ENCODE measurements around the gene EFR3B. TPM values are rescaled to one million over a fixed set of nuclear protein-coding genes. Genes with fewer than 3 reads are reported as not detected.
"Not testable (repeated sequence)": the region's sequence is repeated elsewhere in the genome, so short reads cannot be mapped to it uniquely, and the experiment has no call there.

EFR3B gene
- total and polyA plus RNA-seq, 5 donors from 2014 or later, result 0.05 to 0.15 (median 0.08) TPM; not detected in 1

DNA sequence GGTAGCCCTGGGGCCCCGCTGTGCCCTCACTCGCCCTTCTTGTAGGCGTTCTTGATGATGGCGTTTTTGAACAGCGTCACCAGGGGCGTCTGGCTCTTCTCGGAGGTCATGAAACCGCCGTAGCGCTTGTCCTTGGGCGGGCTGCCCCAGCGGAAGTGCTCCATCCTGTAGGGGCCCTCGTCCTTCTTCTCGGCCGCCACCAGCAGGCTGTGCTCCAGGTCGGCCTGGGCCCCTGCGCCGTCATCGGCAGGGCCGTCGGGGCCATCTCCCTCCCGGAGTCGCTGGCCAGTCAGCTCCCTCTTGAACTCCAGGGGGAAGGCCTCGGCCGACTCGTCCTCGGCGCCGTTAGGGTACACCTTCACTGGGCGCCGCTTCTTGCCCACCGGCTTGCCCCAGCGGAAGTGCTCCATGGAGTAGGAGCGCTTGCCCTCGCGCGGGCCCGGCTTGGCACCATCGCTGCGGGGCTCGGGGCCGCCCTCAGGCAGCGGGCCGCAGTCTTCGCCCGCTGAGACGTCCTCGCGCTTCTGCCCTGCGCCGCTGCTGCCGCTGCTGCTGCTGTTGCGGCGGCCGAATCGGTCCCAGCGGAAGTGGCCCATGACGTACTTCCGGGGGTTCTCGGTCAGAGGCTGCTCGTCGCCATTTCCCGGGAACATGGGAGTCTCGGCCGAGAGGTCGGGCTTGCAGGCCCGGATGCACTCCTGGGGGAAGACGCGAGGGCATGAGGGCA, 119.3 kb downstream of the EFR3B start:
- Mint-ChIP-seq H3K9me3 (peaks cover 0 to 2% (median 0%) of the 10 kb centered on the region in 7 donors), H3K27ac (peak overlapping the region in 1 of 3 donors; percentile 68), H3K27me3 (peaks cover 30% of the 10 kb centered on the region), H3K36me3 (no peaks in the 10 kb centered on the region), H3K4me1 (peaks cover 6 to 42% (median 14%) of the 10 kb centered on the region in 4 donors), H3K4me3 (peak overlapping the region; percentile 47 to 85 (median 70))
- Histone ChIP-seq H3K4me1 (ENCODE audit: control insufficient read depth, insufficient read depth, low read length, poor library complexity, severe bottlenecking) (peaks cover 12% of the 10 kb centered on the region), H3K27ac (ENCODE audit: insufficient read depth, low read length, poor library complexity, severe bottlenecking) (peak overlapping the region; percentile 65), H3K27me3 (ENCODE audit: control insufficient read depth, insufficient read depth, low read length) (peaks cover 10% of the 10 kb centered on the region), H3K9me3 (ENCODE audit: control insufficient read depth in 2 of 2, low read length in 2 of 2) (no peaks in the 10 kb centered on the region), H3K36me3 (ENCODE audit: control insufficient read depth, insufficient read depth, low read length) (no peaks in the 10 kb centered on the region), H3K4me3 (ENCODE audit: low read depth, low read length) (peak overlapping the region; percentile 51)
- DNase-seq (peak; percentile 42 to 78 (median 43)), ATAC-seq (ENCODE audit: low read depth in 2 of 2) (peak; percentile 54 to 59)

DNA sequence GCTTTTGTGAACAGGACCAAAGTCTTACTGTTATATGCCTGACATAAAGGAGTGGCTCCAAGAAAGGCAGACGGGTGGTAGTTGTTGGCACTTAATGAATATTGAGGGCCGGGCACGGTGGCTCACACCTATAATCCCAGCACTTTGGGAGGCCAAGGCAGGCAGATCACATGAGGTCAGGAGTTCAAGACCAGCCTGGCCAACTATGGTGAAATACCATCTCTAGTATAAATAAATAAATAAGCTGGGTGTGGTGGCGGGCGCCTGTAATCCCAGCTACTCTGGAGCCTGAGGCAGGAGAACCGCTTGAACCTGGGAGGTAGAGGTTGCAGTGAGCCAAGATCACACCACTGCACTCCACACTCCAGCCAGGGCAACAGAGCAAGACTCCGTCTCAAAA, 120.2 kb downstream of the EFR3B start:
- not testable (repeated sequence) for H3K36me3 Mint-ChIP-seq; H3K4me3 ChIP-seq (ENCODE audit: low read depth, low read length); H3K27ac ChIP-seq (ENCODE audit: insufficient read depth, low read length, poor library complexity, severe bottlenecking); H3K9me3 Mint-ChIP-seq; H3K36me3 ChIP-seq (ENCODE audit: control insufficient read depth, insufficient read depth, low read length); ATAC-seq (ENCODE audit: low read depth in 2 of 2); DNase-seq; H3K9me3 ChIP-seq (ENCODE audit: control insufficient read depth in 2 of 2, low read length in 2 of 2)
- Mint-ChIP-seq H3K27me3 (peaks cover 36% of the 10 kb centered on the region), H3K4me1 (peaks cover 6 to 48% (median 15%) of the 10 kb centered on the region in 4 donors), H3K27ac (peak overlapping the region in 2 of 3 donors; percentile 56 to 89), H3K4me3 (peak overlapping the region in 3 of 4 donors; percentile 46 to 85 (median 52))
- Histone ChIP-seq H3K27me3 (ENCODE audit: control insufficient read depth, insufficient read depth, low read length) (peaks cover 16% of the 10 kb centered on the region), H3K4me1 (ENCODE audit: control insufficient read depth, insufficient read depth, low read length, poor library complexity, severe bottlenecking) (peaks cover 12% of the 10 kb centered on the region)

DNA sequence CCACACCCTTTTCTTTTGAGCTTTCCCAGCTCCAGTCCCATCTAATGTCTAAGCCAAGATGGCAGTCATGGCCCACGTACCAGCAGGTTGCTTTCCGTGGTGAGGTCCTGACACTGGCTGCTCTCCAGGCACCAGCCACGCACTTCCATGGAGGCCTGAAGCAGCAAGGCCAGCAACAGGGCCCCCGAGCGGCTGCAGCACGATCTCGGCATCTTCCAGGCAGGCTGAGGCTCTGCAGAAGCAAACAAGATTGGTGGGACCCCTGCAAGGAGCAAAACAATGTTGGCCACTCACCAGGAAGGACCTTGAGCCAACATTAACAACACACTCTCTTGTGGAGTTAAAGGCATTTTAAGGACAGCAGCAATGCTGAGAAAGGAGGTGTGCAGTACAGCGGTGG, 122.7 kb downstream of the EFR3B start:
- H3K4me1 ChIP-seq (ENCODE audit: control insufficient read depth, insufficient read depth, low read length, poor library complexity, severe bottlenecking), result peaks cover 28% of the 10 kb centered on the region
- no peaks in the 10 kb centered on the region for H3K9me3 ChIP-seq (ENCODE audit: control insufficient read depth in 2 of 2, low read length in 2 of 2)
- DNase-seq (no peak), ATAC-seq (ENCODE audit: low read depth in 2 of 2) (no peak)
- no peaks in the 10 kb centered on the region for H3K36me3 Mint-ChIP-seq
- H3K27ac ChIP-seq (ENCODE audit: insufficient read depth, low read length, poor library complexity, severe bottlenecking), result no peak overlapping the region
- peaks cover 54% of the 10 kb centered on the region for H3K27me3 Mint-ChIP-seq
- H3K4me3 Mint-ChIP-seq, result peak overlapping the region in 2 of 4 donors; percentile 8 to 38
- H3K4me3 ChIP-seq (ENCODE audit: low read depth, low read length), result no peak overlapping the region
- no peak overlapping the region for H3K27ac Mint-ChIP-seq
- peaks cover 6 to 45% (median 17%) of the 10 kb centered on the region in 4 donors for H3K4me1 Mint-ChIP-seq
- peaks cover 28% of the 10 kb centered on the region for H3K27me3 ChIP-seq (ENCODE audit: control insufficient read depth, insufficient read depth, low read length)
- H3K9me3 Mint-ChIP-seq, result peaks cover 0 to 2% (median 0%) of the 10 kb centered on the region in 7 donors
- no peaks in the 10 kb centered on the region for H3K36me3 ChIP-seq (ENCODE audit: control insufficient read depth, insufficient read depth, low read length)

DNA sequence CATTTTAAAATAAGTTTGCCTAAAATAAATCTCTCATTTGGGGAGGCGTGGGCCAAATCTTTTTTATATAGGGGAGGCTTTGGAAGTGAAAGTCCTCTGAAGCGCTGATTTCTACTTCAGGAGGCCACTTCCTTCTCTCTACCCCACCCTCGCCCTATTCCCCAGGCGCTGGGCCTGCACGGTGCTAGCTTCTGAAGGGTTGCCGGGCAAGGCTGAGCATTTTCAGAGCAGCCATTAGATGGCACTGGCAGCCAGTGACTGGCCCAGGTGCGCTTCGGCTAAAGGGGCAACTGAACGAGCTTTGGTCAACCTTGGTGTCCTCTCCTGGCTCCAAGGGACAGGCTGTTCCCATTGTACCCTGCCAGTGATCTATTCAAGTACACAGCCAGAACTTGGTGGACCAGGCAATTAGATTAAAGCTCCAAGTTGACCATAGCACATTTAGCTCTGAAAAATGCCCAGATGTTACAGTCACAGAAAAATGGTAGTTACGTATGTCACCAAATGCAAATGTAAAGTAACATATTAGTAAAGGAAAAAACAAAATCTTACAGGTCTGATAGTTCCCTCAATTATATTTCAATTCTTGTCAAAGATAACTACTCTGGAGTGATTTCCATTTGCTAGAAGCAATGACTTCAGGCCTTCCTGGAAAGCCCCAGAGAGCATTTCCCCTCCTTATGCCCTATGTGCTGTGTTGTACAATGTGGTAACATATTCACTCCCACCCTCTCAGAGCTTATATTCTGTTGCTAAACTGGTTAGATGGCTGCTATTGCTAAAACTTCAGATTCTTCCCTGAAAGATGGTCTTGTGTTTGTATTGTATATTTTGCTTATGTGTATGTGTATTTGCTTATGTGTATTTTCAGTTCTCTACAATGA, 124.4 kb downstream of the EFR3B start:
- peaks cover 68% of the 10 kb centered on the region for H3K27me3 Mint-ChIP-seq
- peaks cover 32% of the 10 kb centered on the region for H3K27me3 ChIP-seq (ENCODE audit: control insufficient read depth, insufficient read depth, low read length)
- DNase-seq (peak in 2 of 3 donors; percentile 30 to 77), ATAC-seq (ENCODE audit: low read depth in 2 of 2) (peak; percentile 71 to 75)
- H3K4me3 ChIP-seq (ENCODE audit: low read depth, low read length), result no peak overlapping the region
- H3K27ac Mint-ChIP-seq, result peak overlapping the region in 1 of 3 donors; percentile 66
- peaks cover 6 to 34% (median 16%) of the 10 kb centered on the region in 4 donors for H3K4me1 Mint-ChIP-seq
- no peaks in the 10 kb centered on the region for H3K9me3 ChIP-seq (ENCODE audit: control insufficient read depth in 2 of 2, low read length in 2 of 2)
- H3K9me3 Mint-ChIP-seq, result peaks cover 0 to 2% (median 0%) of the 10 kb centered on the region in 7 donors
- H3K4me3 Mint-ChIP-seq, result peak overlapping the region in 1 of 4 donors; percentile 29
- H3K4me1 ChIP-seq (ENCODE audit: control insufficient read depth, insufficient read depth, low read length, poor library complexity, severe bottlenecking), result peaks cover 20% of the 10 kb centered on the region
- H3K27ac ChIP-seq (ENCODE audit: insufficient read depth, low read length, poor library complexity, severe bottlenecking), result no peak overlapping the region
- H3K36me3 ChIP-seq (ENCODE audit: control insufficient read depth, insufficient read depth, low read length), result no peaks in the 10 kb centered on the region
- no peaks in the 10 kb centered on the region for H3K36me3 Mint-ChIP-seq

DNA sequence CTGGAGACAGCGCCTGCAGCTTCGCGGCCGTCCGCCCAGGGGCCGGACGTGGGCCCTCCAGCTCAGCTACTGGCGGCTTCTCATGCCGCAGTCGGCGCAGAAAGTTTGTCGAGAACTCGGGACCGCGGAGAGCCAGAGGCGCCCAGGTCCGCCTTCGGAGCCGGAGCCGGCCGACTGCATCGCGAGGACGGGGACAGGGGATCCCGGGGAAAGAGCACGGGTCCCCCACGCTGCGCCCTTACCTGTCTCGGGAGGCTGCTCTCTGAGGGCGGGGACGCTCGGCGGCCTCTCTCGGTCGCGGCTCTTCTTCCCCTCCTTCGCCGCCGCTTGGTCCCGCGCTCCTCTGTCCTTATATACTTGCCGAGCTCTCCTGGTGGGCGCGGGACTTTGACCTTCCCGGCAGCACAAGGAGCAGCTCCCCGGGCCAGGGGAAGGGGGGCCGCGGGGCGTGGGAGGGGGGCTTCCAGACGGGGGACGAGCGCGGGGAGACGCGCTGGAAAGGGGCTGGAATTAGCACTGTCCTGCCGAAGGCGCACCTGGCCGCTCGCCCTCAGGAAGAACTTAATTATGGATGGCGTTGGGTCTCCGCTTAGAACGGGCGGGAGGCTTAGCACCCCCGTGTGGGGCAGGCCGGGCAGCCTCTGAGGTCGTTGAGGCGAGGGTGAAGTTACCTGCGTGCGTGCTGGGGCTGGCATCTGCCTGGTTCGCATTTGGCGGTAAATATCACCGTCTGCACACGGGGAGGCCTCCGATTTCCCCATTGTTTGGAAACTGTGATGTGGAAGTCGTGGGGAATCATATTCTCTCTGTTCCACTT, 126.6 kb downstream of the EFR3B start, which contains the start of gene POMC:
Gene POMC, minus strand, starts transcription at position 325 of the 817 bp plus-strand sequence. CDS start 3,808 bp downstream, outside the sequence.
- Mint-ChIP-seq H3K27ac (peak within 1 kb of the TSS in 1 of 3 donors; percentile 58), H3K9me3 (no peaks in the 10 kb centered on the region), H3K27me3 (peaks cover 77% of the 10 kb centered on the region), H3K4me3 (peak within 1 kb of the TSS; percentile 64 to 85 (median 67)), H3K4me1 (peaks cover 6 to 31% (median 13%) of the 10 kb centered on the region in 4 donors), H3K36me3 (no peaks in the 10 kb centered on the region)
- Histone ChIP-seq H3K4me1 (ENCODE audit: control insufficient read depth, insufficient read depth, low read length, poor library complexity, severe bottlenecking) (peaks cover 19% of the 10 kb centered on the region), H3K36me3 (ENCODE audit: control insufficient read depth, insufficient read depth, low read length) (no peaks in the 10 kb centered on the region), H3K27me3 (ENCODE audit: control insufficient read depth, insufficient read depth, low read length) (peaks cover 29% of the 10 kb centered on the region), H3K9me3 (ENCODE audit: control insufficient read depth in 2 of 2, low read length in 2 of 2) (no peaks in the 10 kb centered on the region), H3K27ac (ENCODE audit: insufficient read depth, low read length, poor library complexity, severe bottlenecking) (no peak within 1 kb of the TSS), H3K4me3 (ENCODE audit: low read depth, low read length) (no peak within 1 kb of the TSS)
- ATAC-seq (ENCODE audit: low read depth in 2 of 2) (peak; percentile 33 to 54), DNase-seq (peak in 2 of 3 donors; percentile 37 to 42)

DNA sequence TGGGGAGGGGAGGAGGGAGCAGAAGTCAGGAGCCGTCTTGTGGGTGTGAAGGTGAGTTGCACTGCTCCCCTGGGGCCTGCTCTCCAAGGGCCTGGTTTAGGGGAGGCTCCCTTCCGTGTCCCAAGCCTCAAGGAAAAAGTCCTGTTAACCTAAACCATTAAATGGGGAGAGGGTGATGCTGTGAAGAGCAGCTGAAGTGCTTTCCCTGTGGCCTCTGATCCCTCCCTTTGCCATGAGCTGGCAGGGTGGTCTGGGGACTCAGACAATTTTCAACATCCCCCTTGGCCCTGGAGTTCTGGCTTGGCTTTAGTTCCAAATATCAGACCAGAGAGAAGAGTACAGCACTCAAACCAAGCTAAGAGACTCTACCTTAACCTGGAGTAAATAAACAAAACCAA, 127.2 kb downstream of the EFR3B start:
- peaks cover 81% of the 10 kb centered on the region for H3K27me3 Mint-ChIP-seq
- Histone ChIP-seq H3K36me3 (ENCODE audit: control insufficient read depth, insufficient read depth, low read length) (no peaks in the 10 kb centered on the region), H3K9me3 (ENCODE audit: control insufficient read depth in 2 of 2, low read length in 2 of 2) (no peaks in the 10 kb centered on the region), H3K27ac (ENCODE audit: insufficient read depth, low read length, poor library complexity, severe bottlenecking) (no peak overlapping the region), H3K4me1 (ENCODE audit: control insufficient read depth, insufficient read depth, low read length, poor library complexity, severe bottlenecking) (peaks cover 19% of the 10 kb centered on the region), H3K27me3 (ENCODE audit: control insufficient read depth, insufficient read depth, low read length) (peaks cover 29% of the 10 kb centered on the region), H3K4me3 (ENCODE audit: low read depth, low read length) (no peak overlapping the region)
- H3K27ac Mint-ChIP-seq, result no peak overlapping the region
- H3K4me3 Mint-ChIP-seq, result peak overlapping the region in 3 of 4 donors; percentile 67 to 85 (median 67)
- H3K9me3 Mint-ChIP-seq, result no peaks in the 10 kb centered on the region
- ATAC-seq (ENCODE audit: low read depth in 2 of 2) (no peak), DNase-seq (no peak)
- peaks cover 6 to 31% (median 13%) of the 10 kb centered on the region in 4 donors for H3K4me1 Mint-ChIP-seq
- H3K36me3 Mint-ChIP-seq, result no peaks in the 10 kb centered on the region

DNA sequence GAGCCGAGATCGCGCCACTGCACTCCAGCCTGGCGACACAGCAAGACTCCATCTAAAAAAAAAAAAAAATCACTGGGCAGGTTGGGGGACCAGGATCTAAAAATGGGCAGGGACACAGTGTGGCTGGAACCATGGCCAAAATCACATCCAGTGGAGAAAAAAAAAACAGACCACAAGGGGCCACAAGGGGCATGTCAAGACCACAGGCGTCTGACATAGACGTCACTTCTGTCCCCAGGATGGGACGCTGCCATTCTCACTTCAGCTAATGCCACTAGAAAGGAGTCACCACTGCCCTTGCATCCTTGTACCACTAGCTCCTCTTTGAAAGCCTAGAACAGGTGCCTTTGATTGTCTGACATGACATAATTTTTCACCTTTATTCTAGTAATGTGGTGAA, 129.0 kb downstream of the EFR3B start:
- Mint-ChIP-seq H3K9me3 (no peaks in the 10 kb centered on the region), H3K4me1 (peaks cover 0 to 26% (median 8%) of the 10 kb centered on the region in 4 donors), H3K27me3 (peaks cover 65% of the 10 kb centered on the region), H3K4me3 (peak overlapping the region in 1 of 4 donors; percentile 61), H3K36me3 (no peaks in the 10 kb centered on the region), H3K27ac (no peak overlapping the region)
- Histone ChIP-seq H3K4me1 (ENCODE audit: control insufficient read depth, insufficient read depth, low read length, poor library complexity, severe bottlenecking) (peaks cover 16% of the 10 kb centered on the region), H3K27me3 (ENCODE audit: control insufficient read depth, insufficient read depth, low read length) (peaks cover 22% of the 10 kb centered on the region), H3K9me3 (ENCODE audit: control insufficient read depth in 2 of 2, low read length in 2 of 2) (no peaks in the 10 kb centered on the region), H3K4me3 (ENCODE audit: low read depth, low read length) (no peak overlapping the region), H3K27ac (ENCODE audit: insufficient read depth, low read length, poor library complexity, severe bottlenecking) (no peak overlapping the region), H3K36me3 (ENCODE audit: control insufficient read depth, insufficient read depth, low read length) (no peaks in the 10 kb centered on the region)
- ATAC-seq (ENCODE audit: low read depth in 2 of 2) (no peak), DNase-seq (no peak)

All from CD4-positive, CD25-positive, alpha-beta regulatory T cell (primary cell).